Type B pancreatic cell (in vitro differentiated cells): ENCODE results near the gene FECH. TPM values are rescaled to one million over a fixed set of nuclear protein-coding genes. Genes with fewer than 3 reads are reported as not detected.

Experiments
- DNase-seq: peaks from one replicate; pipeline ENCODE4 v3.0.0; 2021; ENCODE audit warnings: mixed read lengths; ENCODE audit not compliant: unreplicated experiment; ENCODE audit errors: extremely low spot score
- H3K27ac Mint-ChIP-seq: 2 replicates; pipeline ENCODE4 v1.8.0; 2021; ENCODE audit warnings: mild to moderate bottlenecking, mixed read lengths
- H3K27me3 Mint-ChIP-seq: 2 replicates; pipeline ENCODE4 v1.8.0; 2021; ENCODE audit warnings: mixed read lengths
- H3K36me3 Mint-ChIP-seq: 2 replicates; pipeline ENCODE4 v1.8.0; 2021; ENCODE audit warnings: mixed read lengths
- H3K4me1 Mint-ChIP-seq: one replicate; pipeline ENCODE4 v1.8.0; 2021; ENCODE audit warnings: mixed read lengths; ENCODE audit not compliant: unreplicated experiment
- H3K4me3 Mint-ChIP-seq: 2 replicates; pipeline ENCODE4 v1.8.0; 2021; ENCODE audit warnings: mild to moderate bottlenecking, mixed read lengths
- H3K9me3 Mint-ChIP-seq: 2 replicates; pipeline ENCODE4 v1.8.0; 2021; ENCODE audit warnings: mixed read lengths
- CTCF ChIP-seq: fragments of 200-600 bp; sonication (generic); conservative IDR thresholded peaks from 2 replicates; pipeline ENCODE4 v1.5.0; 2021; ENCODE audit warnings: antibody characterized with exemption, mild to moderate bottlenecking
- total RNA-seq: library from RNA; stranded (reverse); gene quantifications from 2 replicates; pipeline ENCODE4 v1.2.1, GENCODE V29; 2021; ENCODE audit warnings: low replicate concordance

FECH gene
- total RNA-seq, 1 donor from 2014 or later = 22.1 TPM

- H3K36me3 Mint-ChIP-seq = no peaks in the 10 kb centered on the region
These were observed 70.4 kb downstream of the FECH start for GRCh38 chr18:57516056-57516455.

GRCh38 chr18:57505231-57505630 lies 81.3 kb downstream of the FECH start:
- no peak for DNase-seq
- Mint-ChIP-seq H3K9me3 (no peaks in the 10 kb centered on the region), H3K27me3 (peaks cover 30% of the 10 kb centered on the region), H3K4me1 (no peaks in the 10 kb centered on the region), H3K27ac (no peak overlapping the region), H3K4me3 (no peak overlapping the region), H3K36me3 (no peaks in the 10 kb centered on the region)
- TF ChIP-seq CTCF = no peak

More at GRCh38 chr18:57516056-57516455, 70.4 kb downstream of the FECH start:
- no peaks in the 10 kb centered on the region for H3K9me3 Mint-ChIP-seq
- no peaks in the 10 kb centered on the region for H3K4me1 Mint-ChIP-seq
- TF ChIP-seq CTCF = no peak
- H3K4me3 Mint-ChIP-seq = no peak overlapping the region
- peaks cover 1% of the 10 kb centered on the region for H3K27me3 Mint-ChIP-seq
- no peak overlapping the region for H3K27ac Mint-ChIP-seq
- DNase-seq = no peak

GRCh38 chr18:57502624-57503023 lies 83.9 kb downstream of the FECH start:
- H3K36me3 Mint-ChIP-seq = no peaks in the 10 kb centered on the region
- DNase-seq = no peak
- peaks cover 24% of the 10 kb centered on the region for H3K27me3 Mint-ChIP-seq
- no peaks in the 10 kb centered on the region for H3K9me3 Mint-ChIP-seq
- H3K4me3 Mint-ChIP-seq = no peak overlapping the region
- H3K27ac Mint-ChIP-seq = no peak overlapping the region
- H3K4me1 Mint-ChIP-seq = no peaks in the 10 kb centered on the region
- no peak for TF ChIP-seq CTCF

GRCh38 chr18:57498682-57499256 lies 87.7 kb downstream of the FECH start:
- TF ChIP-seq CTCF = no peak
- H3K36me3 Mint-ChIP-seq = no peaks in the 10 kb centered on the region
- no peak overlapping the region for H3K4me3 Mint-ChIP-seq
- DNase-seq = no peak
- H3K27ac Mint-ChIP-seq = no peak overlapping the region
- no peaks in the 10 kb centered on the region for H3K4me1 Mint-ChIP-seq
- no peaks in the 10 kb centered on the region for H3K9me3 Mint-ChIP-seq
- H3K27me3 Mint-ChIP-seq = peaks cover 11% of the 10 kb centered on the region

Other genes with a start within 250 kb of the FECH start
- gene ST8SIA3, start 234.1 kb downstream of the FECH start, total RNA-seq = 2.6 and 4.2 TPM in 2 replicates
- 6.8 and 16.1 TPM in 2 replicates for gene ONECUT2, start 151.3 kb downstream of the FECH start, total RNA-seq
- 98.7 and 134 TPM in 2 replicates for gene NARS1, start 35.1 kb upstream of the FECH start, total RNA-seq
- gene ATP8B1, start 216.6 kb upstream of the FECH start, total RNA-seq = 21.7 and 52.9 TPM in 2 replicates